Gastroesophageal sphincter (tissue), 3 donors: ENCODE results near the gene SLC6A2.

Source experiments
- CTCF ChIP-seq, 4 experiments: fragments of 200-600 bp in 2 of 4; fragments of 450-650 bp in 2 of 4; sonication (generic) in 1 of 4; IDR thresholded peaks; one replicate each; pipeline ENCODE4 v1.5.1; 2017 to 2019; ENCODE audit warnings: antibody characterized with exemption in 4 of 4, mild to moderate bottlenecking in 2 of 4, moderate library complexity in 2 of 4
- EP300 ChIP-seq: sonication (generic); formaldehyde crosslinking; IDR thresholded peaks from one replicate; pipeline ENCODE4 v1.6.1; 2017; ENCODE audit warnings: antibody characterized with exemption, mild to moderate bottlenecking
- POLR2A ChIP-seq, 2 donors: fragments of 450-650 bp; IDR thresholded peaks; one replicate each; pipeline ENCODE4 v1.6.1; 2017; ENCODE audit warnings: antibody characterized with exemption in 2 of 2, mild to moderate bottlenecking in 2 of 2, moderate library complexity in 1 of 2
- POLR2AphosphoS5 ChIP-seq: sonication (generic); formaldehyde crosslinking; IDR thresholded peaks from one replicate; pipeline ENCODE4 v1.6.1; 2017; ENCODE audit warnings: antibody characterized with exemption

DNA sequence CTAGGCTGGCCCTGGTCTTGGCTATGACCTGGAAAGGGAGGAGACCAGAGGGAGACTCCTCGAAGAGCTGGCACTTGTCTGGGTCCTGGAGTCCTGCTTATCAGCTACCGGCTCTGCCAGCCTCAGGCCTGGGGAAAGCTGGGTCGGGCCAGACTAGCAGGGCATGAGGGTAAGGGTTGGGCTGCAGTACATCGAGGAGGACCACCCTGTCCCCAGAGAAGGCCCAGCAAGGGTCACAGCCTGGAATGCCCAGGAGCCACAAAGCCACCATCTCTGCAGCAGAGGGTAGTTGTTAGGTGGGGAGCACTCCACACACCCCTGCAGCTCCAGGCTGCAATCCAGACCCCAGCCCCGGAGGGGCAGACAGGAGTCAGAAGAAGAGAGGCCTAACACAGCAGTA, 54.0 kb downstream of the SLC6A2 start:
- TF ChIP-seq CTCF (IDR thresholded peaks at IDR 0.05) (no peak), EP300 (no peak), POLR2A (IDR thresholded peaks at IDR 0.05) (no peak), POLR2AphosphoS5 (no peak)
